ENCODE results near the gene EIF4E3.

Gene EIF4E3

GRCh38 chr3:71751602-71752001, 26.4 kb upstream of the EIF4E3 start:
- Histone ChIP-seq H3K4me3 (ENCODE audit: low read depth, low read length) (no peak overlapping the region), H3K27ac (no peak overlapping the region), H3K36me3 (no peaks in the 10 kb centered on the region), H3K27me3 (ENCODE audit: insufficient read depth, low read depth, severe bottlenecking) (no peaks in the 10 kb centered on the region), H3K9me3 (ENCODE audit: severe bottlenecking) (no peaks in the 10 kb centered on the region)
- no peak for DNase-seq
- TF ChIP-seq, protein P1, sequence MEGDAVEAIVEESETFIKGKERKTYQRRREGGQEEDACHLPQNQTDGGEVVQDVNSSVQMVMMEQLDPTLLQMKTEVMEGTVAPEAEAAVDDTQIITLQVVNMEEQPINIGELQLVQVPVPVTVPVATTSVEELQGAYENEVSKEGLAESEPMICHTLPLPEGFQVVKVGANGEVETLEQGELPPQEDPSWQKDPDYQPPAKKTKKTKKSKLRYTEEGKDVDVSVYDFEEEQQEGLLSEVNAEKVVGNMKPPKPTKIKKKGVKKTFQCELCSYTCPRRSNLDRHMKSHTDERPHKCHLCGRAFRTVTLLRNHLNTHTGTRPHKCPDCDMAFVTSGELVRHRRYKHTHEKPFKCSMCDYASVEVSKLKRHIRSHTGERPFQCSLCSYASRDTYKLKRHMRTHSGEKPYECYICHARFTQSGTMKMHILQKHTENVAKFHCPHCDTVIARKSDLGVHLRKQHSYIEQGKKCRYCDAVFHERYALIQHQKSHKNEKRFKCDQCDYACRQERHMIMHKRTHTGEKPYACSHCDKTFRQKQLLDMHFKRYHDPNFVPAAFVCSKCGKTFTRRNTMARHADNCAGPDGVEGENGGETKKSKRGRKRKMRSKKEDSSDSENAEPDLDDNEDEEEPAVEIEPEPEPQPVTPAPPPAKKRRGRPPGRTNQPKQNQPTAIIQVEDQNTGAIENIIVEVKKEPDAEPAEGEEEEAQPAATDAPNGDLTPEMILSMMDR (IDR thresholded peaks at IDR 0.05; ENCODE audit: low read depth, low read length): no peak

DNA sequence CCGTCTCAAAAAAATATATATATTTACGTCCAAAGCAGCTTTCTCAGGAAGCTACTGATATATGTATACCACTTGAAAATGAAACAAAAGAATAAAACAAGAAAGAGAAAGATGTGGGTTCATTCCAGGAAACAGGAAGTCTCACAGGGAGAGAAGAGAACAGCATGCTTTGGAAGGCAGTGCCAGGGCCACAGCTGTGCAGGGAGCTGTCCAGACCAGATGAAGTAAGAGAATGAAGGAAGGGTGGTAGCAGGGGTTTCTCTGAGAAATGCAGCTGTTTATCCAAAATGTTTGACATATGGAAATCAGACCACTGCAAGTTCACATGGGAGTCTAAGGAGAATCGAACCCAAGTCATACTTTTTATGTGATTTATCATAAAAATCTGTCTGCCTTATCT, 19.5 kb upstream of the EIF4E3 start:
- TF ChIP-seq, protein P1 (IDR thresholded peaks at IDR 0.05; ENCODE audit: low read depth, low read length): no peak
- Histone ChIP-seq H3K27ac (no peak overlapping the region), H3K9me3 (ENCODE audit: severe bottlenecking) (peaks cover 15% of the 10 kb centered on the region), H3K36me3 (no peaks in the 10 kb centered on the region), H3K4me3 (ENCODE audit: low read depth, low read length) (no peak overlapping the region), H3K27me3 (ENCODE audit: insufficient read depth, low read depth, severe bottlenecking) (no peaks in the 10 kb centered on the region)
- DNase-seq: no peak

GRCh38 chr3:71742621-71743020, 17.4 kb upstream of the EIF4E3 start:
- DNase-seq: no peak
- H3K36me3 ChIP-seq: no peaks in the 10 kb centered on the region
- H3K27me3 ChIP-seq (ENCODE audit: insufficient read depth, low read depth, severe bottlenecking): no peaks in the 10 kb centered on the region
- no peak overlapping the region for H3K4me3 ChIP-seq (ENCODE audit: low read depth, low read length)
- H3K27ac ChIP-seq: no peak overlapping the region
- H3K9me3 ChIP-seq (ENCODE audit: severe bottlenecking): peaks cover 15% of the 10 kb centered on the region
- TF ChIP-seq, protein P1 (IDR thresholded peaks at IDR 0.05; ENCODE audit: low read depth, low read length): no peak

- Histone ChIP-seq H3K36me3 (no peaks in the 10 kb centered on the region), H3K27me3 (ENCODE audit: insufficient read depth, low read depth, severe bottlenecking) (no peaks in the 10 kb centered on the region), H3K4me3 (ENCODE audit: low read depth, low read length) (no peak overlapping the region), H3K9me3 (ENCODE audit: severe bottlenecking) (no peaks in the 10 kb centered on the region), H3K27ac (no peak overlapping the region)
- no peak for DNase-seq
- TF ChIP-seq, protein P1 (IDR thresholded peaks at IDR 0.05; ENCODE audit: low read depth, low read length): no peak
Measured at GRCh38 chr3:71734881-71735280, 9.7 kb upstream of the EIF4E3 start.

GRCh38 chr3:71733319-71733718, 8.1 kb upstream of the EIF4E3 start:
- TF ChIP-seq, protein P1 (IDR thresholded peaks at IDR 0.05; ENCODE audit: low read depth, low read length): no peak
- H3K4me3 ChIP-seq (ENCODE audit: low read depth, low read length): no peak overlapping the region
- DNase-seq: no peak
- H3K9me3 ChIP-seq (ENCODE audit: severe bottlenecking): no peaks in the 10 kb centered on the region
- no peaks in the 10 kb centered on the region for H3K36me3 ChIP-seq
- no peak overlapping the region for H3K27ac ChIP-seq
- no peaks in the 10 kb centered on the region for H3K27me3 ChIP-seq (ENCODE audit: insufficient read depth, low read depth, severe bottlenecking)

DNA sequence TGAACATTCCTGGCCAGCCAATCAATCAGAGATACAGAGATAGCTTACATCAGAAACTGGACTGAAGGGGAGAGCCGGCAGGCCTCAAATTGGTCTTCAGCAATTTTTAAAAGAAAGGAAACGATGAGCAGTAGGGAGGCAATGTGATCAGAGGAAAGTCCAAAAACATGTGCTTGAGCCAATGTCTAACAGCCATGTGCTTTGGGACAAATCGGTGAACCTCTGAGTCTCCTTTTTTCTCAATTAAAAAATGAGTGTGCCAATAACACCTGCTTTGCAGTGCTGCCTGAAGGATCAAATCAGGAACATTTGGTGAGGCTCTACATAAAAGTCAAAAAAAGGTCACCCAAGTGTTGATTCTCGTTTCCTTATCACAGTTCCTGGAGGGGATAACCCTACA, 7.4 kb upstream of the EIF4E3 start:
- Histone ChIP-seq H3K4me3 (ENCODE audit: low read depth, low read length) (no peak overlapping the region), H3K9me3 (ENCODE audit: severe bottlenecking) (no peaks in the 10 kb centered on the region), H3K27me3 (ENCODE audit: insufficient read depth, low read depth, severe bottlenecking) (no peaks in the 10 kb centered on the region), H3K27ac (no peak overlapping the region), H3K36me3 (no peaks in the 10 kb centered on the region)
- no peak for DNase-seq
- TF ChIP-seq, protein P1 (IDR thresholded peaks at IDR 0.05; ENCODE audit: low read depth, low read length): no peak

Data from WERI-Rb-1 (cell line).